HepG2 (cell line): ENCODE measurements around the gene EPB41L4A. TPM values are rescaled to one million over a fixed set of nuclear protein-coding genes. Genes with fewer than 3 reads are reported as not detected.
A peak's percentile ranks its signal among the peaks of the same experiment; 100 is the strongest.

ENCODE experiments used
- ATAC-seq: fragments of 200-7000 bp; cut with Tn5 transposase; 3 replicates; pipeline ENCODE4 v1.9.1; 2020; ENCODE audit warnings: mild to moderate bottlenecking, moderate library complexity
- BruUV-seq: library from RNA; stranded (reverse); fragments of 400-500 nt; replicated peaks from 2 replicates; lab custom pipeline; 2021; lab: Mats Ljungman, UMichigan
- CTCF ChIA-PET: fragments of 300-600 bp; formaldehyde crosslinking; extraction: SDS; loops from one replicate; lab custom pipeline; 2021; ENCODE audit warnings: low total read pairs, inconsistent platforms, low intra/inter-chr PET ratio; lab: Yijun Ruan, JAX
- POLR2A ChIA-PET: fragments of 350-600 bp; sonication (Branson Sonifier 250); formaldehyde crosslinking; loops from one replicate; lab custom pipeline; 2020; ENCODE audit warnings: antibody characterized with exemption, inconsistent platforms; lab: Yijun Ruan, JAX
- DNase-seq: peaks from one replicate; pipeline ENCODE4 v3.0.0-alpha.2; 2015; ENCODE audit warnings: low spot score
- FAIRE-seq: peaks from 3 replicates; lab custom pipeline; 2011; peaks lifted over from hg19 to GRCh38; lab: Jason Lieb, UNC
- H2AFZ ChIP-seq: one replicate; pipeline ENCODE4 v1.6.1; 2011; ENCODE audit warnings: low read length, inconsistent platforms
- H3K27ac ChIP-seq: fragments of 300-600 bp; 3 replicates; pipeline ENCODE4 v1.8.0; 2011; ENCODE audit warnings: mixed run types, mild to moderate bottlenecking, mixed read lengths, low read length, inconsistent platforms; ENCODE audit not compliant: insufficient read depth; ENCODE audit errors: extremely low read length
- H3K27me3 ChIP-seq, 2 experiments: fragments of 200-600 bp in 1 of 2; 2 replicates in 1 of 2; 3 replicates in 1 of 2; pipeline versions ENCODE4 v1.6.0 to v1.8.0; 2011; ENCODE audit warnings: low read length in 2 of 2, mild to moderate bottlenecking in 2 of 2, moderate library complexity in 2 of 2, inconsistent platforms in 1 of 2; ENCODE audit not compliant: insufficient read depth in 2 of 2, control insufficient read depth in 1 of 2
- H3K36me3 ChIP-seq, 2 experiments: fragments of 200-600 bp in 1 of 2; replicated peaks in 1 of 2; 2 replicates in 1 of 2; 3 replicates in 1 of 2; pipeline versions ENCODE4 v1.5.1 to v1.8.0; 2011; ENCODE audit warnings: low read length in 2 of 2, inconsistent platforms in 1 of 2; ENCODE audit not compliant: insufficient read depth in 2 of 2, control insufficient read depth in 1 of 2
- H3K4me1 ChIP-seq: 2 replicates; pipeline ENCODE4 v1.5.1; 2012; ENCODE audit warnings: low read length, inconsistent platforms; ENCODE audit not compliant: insufficient read depth
- H3K4me2 ChIP-seq: 2 replicates; pipeline ENCODE4 v1.6.0; 2011; ENCODE audit warnings: low read depth, low read length, inconsistent platforms
- H3K4me3 ChIP-seq, 3 experiments: fragments of 200-600 bp in 1 of 3; sonication (generic), shearing (Covaris generic) in 1 of 3; replicated peaks in 1 of 3; 2 replicates each; pipeline ENCODE4 v1.5.1; 2011 to 2016; ENCODE audit warnings: low read length in 3 of 3, inconsistent platforms in 2 of 3, low read depth in 2 of 3, mild to moderate bottlenecking in 2 of 3, control low read depth in 1 of 3, mixed read lengths in 1 of 3; ENCODE audit not compliant: insufficient read depth in 1 of 3
- H3K79me2 ChIP-seq: one replicate; pipeline ENCODE4 v1.6.1; 2011; ENCODE audit warnings: low read length, inconsistent platforms; ENCODE audit not compliant: insufficient read depth
- H3K9ac ChIP-seq: 2 replicates; pipeline ENCODE4 v1.6.0; 2011; ENCODE audit warnings: mild to moderate bottlenecking, low read depth, low read length, inconsistent platforms; ENCODE audit not compliant: insufficient read depth
- H3K9me3 ChIP-seq: 2 replicates; pipeline ENCODE4 v1.5.1; 2012; ENCODE audit warnings: mild to moderate bottlenecking, low read length
- H4K20me1 ChIP-seq: 2 replicates; pipeline ENCODE4 v1.6.0; 2011; ENCODE audit warnings: inconsistent platforms, mild to moderate bottlenecking, low read length, moderate library complexity; ENCODE audit not compliant: insufficient read depth
- CHCHD3 ChIP-seq: sonication (generic); formaldehyde crosslinking; IDR thresholded peaks from 2 replicates; pipeline ENCODE4 v1.8.0; 2022; ENCODE audit warnings: mild to moderate bottlenecking, missing genetic modification reagents, moderate library complexity
- FOXP1 ChIP-seq, 2 experiments: fragments of 450-650 bp in 1 of 2; IDR thresholded peaks; 2 replicates each; pipeline ENCODE4 v1.6.1; 2017 to 2018; ENCODE audit warnings: antibody characterized with exemption in 1 of 2
- HES4 ChIP-seq: sonication (generic); formaldehyde crosslinking; IDR thresholded peaks from 2 replicates; pipeline ENCODE4 v1.9.0; 2021; ENCODE audit warnings: mild to moderate bottlenecking, missing genetic modification reagents, borderline replicate concordance
- HINFP ChIP-seq: sonication (generic); formaldehyde crosslinking; IDR thresholded peaks from 2 replicates; pipeline ENCODE4 v1.4.0; 2020; ENCODE audit warnings: low read depth, mild to moderate bottlenecking, missing genetic modification reagents
- JUNB ChIP-seq: sonication (generic); formaldehyde crosslinking; IDR thresholded peaks from 2 replicates; pipeline ENCODE4 v1.8.0; 2022; ENCODE audit warnings: missing genetic modification reagents, mild to moderate bottlenecking, borderline replicate concordance
- KDM2A ChIP-seq: sonication (generic); formaldehyde crosslinking; IDR thresholded peaks from 2 replicates; pipeline ENCODE4 v1.4.0; 2020; ENCODE audit warnings: low read depth, missing genetic modification reagents, borderline replicate concordance
- KLF6 ChIP-seq: IDR thresholded peaks from 2 replicates; pipeline ENCODE4 v1.8.0; 2016; ENCODE audit warnings: missing biosample characterization, missing genetic modification reagents
- MLLT10 ChIP-seq: sonication (generic); formaldehyde crosslinking; IDR thresholded peaks from 2 replicates; pipeline ENCODE4 v1.4.0; 2020; ENCODE audit warnings: missing genetic modification reagents
- MXD1 ChIP-seq: sonication (generic); formaldehyde crosslinking; IDR thresholded peaks from 2 replicates; pipeline ENCODE4 v1.4.0; 2020; ENCODE audit warnings: mild to moderate bottlenecking, missing genetic modification reagents
- PBX3 ChIP-seq: sonication (generic); formaldehyde crosslinking; IDR thresholded peaks from 2 replicates; pipeline ENCODE4 v1.8.1; 2023; ENCODE audit warnings: missing genetic modification reagents, inconsistent platforms, borderline replicate concordance
- SOX5 ChIP-seq: IDR thresholded peaks from 2 replicates; pipeline ENCODE4 v1.6.1; 2016; ENCODE audit warnings: borderline replicate concordance
- SP2 ChIP-seq: sonication (generic); formaldehyde crosslinking; IDR thresholded peaks from 2 replicates; pipeline ENCODE4 v1.5.1; 2020; ENCODE audit warnings: mild to moderate bottlenecking, missing genetic modification reagents
- TEAD2 ChIP-seq: sonication (generic); formaldehyde crosslinking; IDR thresholded peaks from 2 replicates; pipeline ENCODE4 v1.9.0; 2021; ENCODE audit warnings: missing genetic modification reagents
- ZBTB20 ChIP-seq: sonication (generic); formaldehyde crosslinking; IDR thresholded peaks from 2 replicates; pipeline ENCODE4 v1.8.1; 2023; ENCODE audit warnings: missing genetic modification reagents, low read depth, mild to moderate bottlenecking, borderline replicate concordance
- ZMAT3 ChIP-seq: sonication (generic); formaldehyde crosslinking; conservative IDR thresholded peaks from 2 replicates; pipeline ENCODE4 v1.7.0; 2021; ENCODE audit warnings: missing genetic modification reagents
- ZNF160 ChIP-seq: sonication (generic); formaldehyde crosslinking; IDR thresholded peaks from 2 replicates; pipeline ENCODE4 v1.8.0; 2022; ENCODE audit warnings: mild to moderate bottlenecking, inconsistent platforms, missing genetic modification reagents
- ZNF713 ChIP-seq: sonication (generic); formaldehyde crosslinking; IDR thresholded peaks from 2 replicates; pipeline ENCODE4 v1.4.0; 2020; ENCODE audit warnings: mild to moderate bottlenecking, missing genetic modification reagents
- ZNF776 ChIP-seq: sonication (generic); formaldehyde crosslinking; IDR thresholded peaks from 2 replicates; pipeline ENCODE4 v1.4.0; 2020; ENCODE audit warnings: mild to moderate bottlenecking, missing genetic modification reagents
- ZSCAN9 ChIP-seq: IDR thresholded peaks from 2 replicates; pipeline ENCODE4 v1.6.1; 2016; ENCODE audit warnings: borderline replicate concordance
- WGBS: methylation state at CpG from one replicate; pipeline ENCODE4 v1.1.6; 2017; ENCODE audit warnings: low lambda C conversion rate; 5-methylcytosine and 5-hydroxymethylcytosine counted together
- in situ Hi-C: cut with HindIII; loops from 2 replicates; pipeline ENCODE4 v1.10.0; 2017; ENCODE audit warnings: low pct_unique_long_range_greater_than_20kb; ENCODE audit not compliant: extremely low pct_ligation_motif_present
- intact Hi-C: fragments of 100-400 bp; cut with micrococcal nuclease; formaldehyde crosslinking; loops from one replicate; pipeline ENCODE4 v1.10.0; 2022; ENCODE audit not compliant: unreplicated experiment
- polyA plus RNA-seq, 8 experiments: library from polyadenylated mRNA; depleted of rRNA in 3 of 8; stranded (reverse) in 7 of 8; unstranded in 1 of 8; fragments of >200 nt; fragmentation: Illumina TruSeq in 4 of 8; extraction: Trizol in 4 of 8; gene quantifications; 2 replicates each; pipeline versions ENCODE4 v1.2.1 to v1.2.3, GENCODE V29; 2011 to 2016; ENCODE audit warnings: low read depth in 4 of 8, missing spikeins in 1 of 8, mixed read lengths in 1 of 8; ENCODE audit not compliant: insufficient read depth in 1 of 8
- total RNA-seq, 5 experiments: library from RNA; depleted of rRNA; stranded (reverse); fragments of >200 nt; fragmentation: Illumina TruSeq; extraction: Trizol; gene quantifications; 2 replicates each; pipeline ENCODE4 v1.2.3, GENCODE V29; 2016; ENCODE audit warnings: low read depth in 1 of 5
- TF ChIP-seq, protein P1 (sequence below): sonication (generic); formaldehyde crosslinking; IDR thresholded peaks from 2 replicates; pipeline ENCODE4 v1.4.0; 2020; ENCODE audit warnings: missing genetic modification reagents, borderline replicate concordance

The EPB41L4A gene
- total and polyA plus RNA-seq, 2 of the 13 experiments (the other 11 are each of a cell fraction or from before 2014, with no cell fraction given), result 0.07 TPM; not detected in 1

- BruUV-seq, result no TSS peak
- ChIA-PET POLR2A (no interaction called here), CTCF (no interaction called here)
- Histone ChIP-seq H3K9me3 (no peaks in the 10 kb centered on the region), H3K79me2 (no peaks in the 10 kb centered on the region), H3K27ac (no peak overlapping the region), H4K20me1 (no peaks in the 10 kb centered on the region), H3K4me3 (no peak overlapping the region), H3K4me2 (no peak overlapping the region), H3K4me1 (no peaks in the 10 kb centered on the region), H3K36me3 (no peaks in the 10 kb centered on the region), H3K9ac (no peak overlapping the region), H3K27me3 (no peaks in the 10 kb centered on the region), H2AFZ (peak overlapping the region; percentile 19)
- FAIRE-seq, result no peak
- no peak for DNase-seq
- WGBS, result 45% methylated on average over 3 of the region's 3 CpGs
- TF ChIP-seq PBX3 (CRISPR knock-in tag) (no peak), SP2 (CRISPR knock-in tag) (no peak), MXD1 (no peak), FOXP1 (IDR thresholded peaks at IDR 0.05) (no peak), FOXP1 (CRISPR knock-in tag; IDR thresholded peaks at IDR 0.05) (no peak), KLF6 (no peak), KDM2A (CRISPR knock-in tag) (no peak), ZNF713 (no peak), JUNB (CRISPR knock-in tag) (no peak), HES4 (no peak), SOX5 (CRISPR knock-in tag) (no peak), ZMAT3 (CRISPR knock-in tag) (no peak), ZNF160 (no peak), HINFP (CRISPR knock-in tag) (no peak), ZNF776 (CRISPR knock-in tag) (no peak), ZBTB20 (CRISPR knock-in tag) (no peak), ZSCAN9 (no peak), TEAD2 (CRISPR knock-in tag) (no peak), MLLT10 (CRISPR knock-in tag) (no peak), CHCHD3 (no peak)
- TF ChIP-seq, protein P1, sequence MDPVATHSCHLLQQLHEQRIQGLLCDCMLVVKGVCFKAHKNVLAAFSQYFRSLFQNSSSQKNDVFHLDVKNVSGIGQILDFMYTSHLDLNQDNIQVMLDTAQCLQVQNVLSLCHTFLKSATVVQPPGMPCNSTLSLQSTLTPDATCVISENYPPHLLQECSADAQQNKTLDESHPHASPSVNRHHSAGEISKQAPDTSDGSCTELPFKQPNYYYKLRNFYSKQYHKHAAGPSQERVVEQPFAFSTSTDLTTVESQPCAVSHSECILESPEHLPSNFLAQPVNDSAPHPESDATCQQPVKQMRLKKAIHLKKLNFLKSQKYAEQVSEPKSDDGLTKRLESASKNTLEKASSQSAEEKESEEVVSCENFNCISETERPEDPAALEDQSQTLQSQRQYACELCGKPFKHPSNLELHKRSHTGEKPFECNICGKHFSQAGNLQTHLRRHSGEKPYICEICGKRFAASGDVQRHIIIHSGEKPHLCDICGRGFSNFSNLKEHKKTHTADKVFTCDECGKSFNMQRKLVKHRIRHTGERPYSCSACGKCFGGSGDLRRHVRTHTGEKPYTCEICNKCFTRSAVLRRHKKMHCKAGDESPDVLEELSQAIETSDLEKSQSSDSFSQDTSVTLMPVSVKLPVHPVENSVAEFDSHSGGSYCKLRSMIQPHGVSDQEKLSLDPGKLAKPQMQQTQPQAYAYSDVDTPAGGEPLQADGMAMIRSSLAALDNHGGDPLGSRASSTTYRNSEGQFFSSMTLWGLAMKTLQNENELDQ, result no peak
- ATAC-seq, result no peak
- intact Hi-C loops, result no loop called here
- in situ Hi-C loops, result loop anchor here (5.0 to 10.0 kb wide), 3 partner anchors 456 to 988 kb away; no protein-coding TSS in a partner anchor
Observed at GRCh38 chr5:112142769-112143270, 276.3 kb downstream of the EPB41L4A start.
